ENCODE measurements around the gene PHRF1.

PHRF1 gene

GRCh38 chr11:612201-612960 lies 36.1 kb downstream of the PHRF1 start:
- H3K4me3 ChIP-seq (ENCODE audit: low read length), result no peak overlapping the region
- H3K4me1 ChIP-seq (ENCODE audit: insufficient read depth, low read length), result no peaks in the 10 kb centered on the region
- no peaks in the 10 kb centered on the region for H3K27me3 ChIP-seq (ENCODE audit: insufficient read depth, low read length)
- H3K9me3 ChIP-seq (ENCODE audit: insufficient read depth, low read depth, low read length), result no peaks in the 10 kb centered on the region
- H3K36me3 ChIP-seq (ENCODE audit: insufficient read depth, low read depth, low read length), result peaks cover 54% of the 10 kb centered on the region
- no peak overlapping the region for H3K9ac ChIP-seq (ENCODE audit: low read depth, low read length)
- H3K27ac ChIP-seq (ENCODE audit: low read length), result no peak overlapping the region

GRCh38 chr11:612961-613300 lies 36.7 kb downstream of the PHRF1 start:
- Histone ChIP-seq H3K4me1 (ENCODE audit: insufficient read depth, low read length) (no peaks in the 10 kb centered on the region), H3K36me3 (ENCODE audit: insufficient read depth, low read depth, low read length) (peaks cover 49% of the 10 kb centered on the region), H3K27ac (ENCODE audit: low read length) (no peak overlapping the region)

GRCh38 chr11:613369-613968 lies 37.2 kb downstream of the PHRF1 start:
- Histone ChIP-seq H3K9me3 (ENCODE audit: insufficient read depth, low read depth, low read length) (no peaks in the 10 kb centered on the region), H3K9ac (ENCODE audit: low read depth, low read length) (no peak overlapping the region), H3K4me3 (ENCODE audit: low read length) (no peak overlapping the region; the same call in 1 of the 2 replicates), H3K27me3 (ENCODE audit: insufficient read depth, low read length) (no peaks in the 10 kb centered on the region), H3K4me1 (ENCODE audit: insufficient read depth, low read length) (no peaks in the 10 kb centered on the region), H3K36me3 (ENCODE audit: insufficient read depth, low read depth, low read length) (peaks cover 44% of the 10 kb centered on the region), H3K27ac (ENCODE audit: low read length) (no peak overlapping the region)

More at GRCh38 chr11:612961-613300, 36.7 kb downstream of the PHRF1 start:
- H3K9me3 ChIP-seq (ENCODE audit: insufficient read depth, low read depth, low read length), result no peaks in the 10 kb centered on the region
- H3K27me3 ChIP-seq (ENCODE audit: insufficient read depth, low read length), result no peaks in the 10 kb centered on the region
- no peak overlapping the region for H3K9ac ChIP-seq (ENCODE audit: low read depth, low read length)
- no peak overlapping the region for H3K4me3 ChIP-seq (ENCODE audit: low read length)

- no peaks in the 10 kb centered on the region for H3K4me1 ChIP-seq (ENCODE audit: insufficient read depth, low read length)
- H3K36me3 ChIP-seq (ENCODE audit: insufficient read depth, low read depth, low read length), result peaks cover 37% of the 10 kb centered on the region
- H3K4me3 ChIP-seq (ENCODE audit: low read length), result no peak overlapping the region; the same call in 1 of the 2 replicates
- H3K27ac ChIP-seq (ENCODE audit: low read length), result no peak overlapping the region
- no peaks in the 10 kb centered on the region for H3K9me3 ChIP-seq (ENCODE audit: insufficient read depth, low read depth, low read length)
- H3K9ac ChIP-seq (ENCODE audit: low read depth, low read length), result no peak overlapping the region
- H3K27me3 ChIP-seq (ENCODE audit: insufficient read depth, low read length), result no peaks in the 10 kb centered on the region
Observed at GRCh38 chr11:614021-614622, 37.9 kb downstream of the PHRF1 start.

- no peaks in the 10 kb centered on the region for H3K27me3 ChIP-seq (ENCODE audit: insufficient read depth, low read length)
- H3K9me3 ChIP-seq (ENCODE audit: insufficient read depth, low read depth, low read length), result no peaks in the 10 kb centered on the region
- no peaks in the 10 kb centered on the region for H3K4me1 ChIP-seq (ENCODE audit: insufficient read depth, low read length)
- peak overlapping the region; percentile 84; the same call in 1 of the 2 replicates for H3K9ac ChIP-seq (ENCODE audit: low read depth, low read length)
- no peak overlapping the region for H3K27ac ChIP-seq (ENCODE audit: low read length)
- H3K4me3 ChIP-seq (ENCODE audit: low read length), result peak overlapping the region; percentile 76; the same call in 1 of the 2 replicates
- H3K36me3 ChIP-seq (ENCODE audit: insufficient read depth, low read depth, low read length), result peaks cover 31% of the 10 kb centered on the region
Observed at GRCh38 chr11:614623-615503, 38.6 kb downstream of the PHRF1 start.

GRCh38 chr11:615504-616319 lies 39.4 kb downstream of the PHRF1 start, which contains the start of gene IRF7:
TSS of gene IRF7 (minus strand) at chr11:615950. CDS start at chr11:615364, 586 bp downstream.
- no peaks in the 10 kb centered on the region for H3K9me3 ChIP-seq (ENCODE audit: insufficient read depth, low read depth, low read length)
- H3K9ac ChIP-seq (ENCODE audit: low read depth, low read length), result peak within 1 kb of the TSS; percentile 84
- H3K36me3 ChIP-seq (ENCODE audit: insufficient read depth, low read depth, low read length), result peaks cover 25% of the 10 kb centered on the region
- peak within 1 kb of the TSS; percentile 76 for H3K4me3 ChIP-seq (ENCODE audit: low read length)
- H3K27me3 ChIP-seq (ENCODE audit: insufficient read depth, low read length), result no peaks in the 10 kb centered on the region
- H3K4me1 ChIP-seq (ENCODE audit: insufficient read depth, low read length), result no peaks in the 10 kb centered on the region
- H3K27ac ChIP-seq (ENCODE audit: low read length), result peak within 1 kb of the TSS; percentile 56

GRCh38 chr11:616320-617198 lies 40.3 kb downstream of the PHRF1 start:
- H3K36me3 ChIP-seq (ENCODE audit: insufficient read depth, low read depth, low read length), result peaks cover 16% of the 10 kb centered on the region
- no peak overlapping the region for H3K27ac ChIP-seq (ENCODE audit: low read length)
- no peaks in the 10 kb centered on the region for H3K27me3 ChIP-seq (ENCODE audit: insufficient read depth, low read length)
- peak overlapping the region; percentile 84; the same call in 1 of the 2 replicates for H3K9ac ChIP-seq (ENCODE audit: low read depth, low read length)
- no peaks in the 10 kb centered on the region for H3K4me1 ChIP-seq (ENCODE audit: insufficient read depth, low read length)
- no peaks in the 10 kb centered on the region for H3K9me3 ChIP-seq (ENCODE audit: insufficient read depth, low read depth, low read length)
- H3K4me3 ChIP-seq (ENCODE audit: low read length), result peak overlapping the region; percentile 76; the same call in 1 of the 2 replicates

GRCh38 chr11:617199-617911 lies 41.1 kb downstream of the PHRF1 start:
- Histone ChIP-seq H3K36me3 (ENCODE audit: insufficient read depth, low read depth, low read length) (peaks cover 8% of the 10 kb centered on the region; the same call in 1 of the 2 replicates), H3K4me3 (ENCODE audit: low read length) (no peak overlapping the region), H3K27me3 (ENCODE audit: insufficient read depth, low read length) (no peaks in the 10 kb centered on the region), H3K4me1 (ENCODE audit: insufficient read depth, low read length) (no peaks in the 10 kb centered on the region), H3K9me3 (ENCODE audit: insufficient read depth, low read depth, low read length) (no peaks in the 10 kb centered on the region), H3K27ac (ENCODE audit: low read length) (no peak overlapping the region), H3K9ac (ENCODE audit: low read depth, low read length) (no peak overlapping the region)

GRCh38 chr11:617912-618682 lies 41.8 kb downstream of the PHRF1 start:
- H3K27me3 ChIP-seq (ENCODE audit: insufficient read depth, low read length), result no peaks in the 10 kb centered on the region
- H3K9me3 ChIP-seq (ENCODE audit: insufficient read depth, low read depth, low read length), result no peaks in the 10 kb centered on the region
- H3K4me3 ChIP-seq (ENCODE audit: low read length), result no peak overlapping the region
- H3K4me1 ChIP-seq (ENCODE audit: insufficient read depth, low read length), result no peaks in the 10 kb centered on the region
- no peak overlapping the region for H3K9ac ChIP-seq (ENCODE audit: low read depth, low read length)
- H3K36me3 ChIP-seq (ENCODE audit: insufficient read depth, low read depth, low read length), result 0 out of 2 replicates have a peak, but pooled peaks cover 1% of the 10 kb centered on the region
- H3K27ac ChIP-seq (ENCODE audit: low read length), result no peak overlapping the region

Data from iPS-20b (cell line).